Thymus (tissue), 11 donors: ENCODE data around the gene PPP3CA. TPM values are rescaled to one million over a fixed set of nuclear protein-coding genes. Genes with fewer than 3 reads are reported as not detected.
A peak's percentile ranks its signal among the peaks of the same experiment; 100 is the strongest.

Source experiments
- DNase-seq, 9 donors: peaks; one replicate each; pipeline ENCODE4 v3.0.0-alpha.2; 2013; ENCODE audit warnings: low spot score in 9 of 9, low read depth in 6 of 9, missing footprints in 1 of 9
- H3K27ac ChIP-seq, 2 donors: one replicate each; pipeline ENCODE4 v1.5.1; 2013; ENCODE audit warnings: control low read depth in 1 of 2, low read depth in 1 of 2, low read length in 1 of 2, mild to moderate bottlenecking in 1 of 2, moderate library complexity in 1 of 2
- H3K27me3 ChIP-seq, 2 donors: one replicate each; pipeline ENCODE4 v1.5.1; 2013; ENCODE audit warnings: low read length in 1 of 2; ENCODE audit not compliant: control insufficient read depth in 2 of 2, insufficient read depth in 1 of 2
- H3K36me3 ChIP-seq, 2 donors: one replicate each; pipeline ENCODE4 v1.5.1; 2013; ENCODE audit warnings: low read length in 1 of 2, mild to moderate bottlenecking in 1 of 2, moderate library complexity in 1 of 2; ENCODE audit not compliant: control insufficient read depth in 2 of 2, insufficient read depth in 2 of 2
- H3K4me1 ChIP-seq, 2 donors: one replicate each; pipeline ENCODE4 v1.5.1; 2013; ENCODE audit warnings: low read length in 2 of 2; ENCODE audit not compliant: control insufficient read depth in 2 of 2, insufficient read depth in 2 of 2
- H3K4me3 ChIP-seq, 2 donors: one replicate each; pipeline ENCODE4 v1.5.1; 2013; ENCODE audit warnings: low read length in 2 of 2, control low read depth in 1 of 2, mild to moderate bottlenecking in 1 of 2
- H3K9me3 ChIP-seq, 2 donors: one replicate each; pipeline ENCODE4 v1.5.1; 2013; ENCODE audit warnings: low read length in 1 of 2, mild to moderate bottlenecking in 1 of 2; ENCODE audit not compliant: control insufficient read depth in 2 of 2, insufficient read depth in 1 of 2
- WGBS: extraction: QIAGEN DNeasy Blood & Tissue Kit; methylation state at CpG from one replicate; pipeline ENCODE4 v1.1.7; 2013; 5-methylcytosine and 5-hydroxymethylcytosine counted together
- polyA plus RNA-seq: library from polyadenylated mRNA; stranded (reverse); fragments of 200-250 nt; gene quantifications from one replicate; pipeline ENCODE4 v1.2.3, GENCODE V29; 2013
- total RNA-seq: library from RNA; stranded (reverse); fragments of 120-200 nt; gene quantifications from one replicate; pipeline ENCODE4 v1.2.4, GENCODE V29; 2013
- donor health status: healthy.

The PPP3CA gene
- total and polyA plus RNA-seq, 2 donors = 12.9 to 17.3 TPM

DNA sequence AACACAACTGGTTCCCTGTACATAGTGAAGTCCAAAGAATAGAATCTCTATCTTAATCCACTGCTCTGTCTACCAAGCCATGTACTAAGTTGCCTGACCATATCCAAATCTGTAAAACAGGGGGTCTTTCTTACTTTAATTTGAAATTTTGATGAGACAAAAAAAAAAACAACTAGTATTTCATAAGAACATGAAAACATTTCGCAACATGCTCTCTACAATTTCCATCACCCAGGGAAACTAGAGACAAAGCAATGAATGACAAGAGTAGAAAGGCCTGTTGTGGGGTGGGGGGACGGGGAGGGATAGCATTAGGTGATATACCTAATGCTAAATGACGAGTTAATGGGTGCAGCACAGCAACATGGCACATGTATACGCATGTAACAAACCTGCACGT is 279.9 kb downstream of the PPP3CA start:
- Histone ChIP-seq H3K4me1 (no peaks in the 10 kb centered on the region), H3K36me3 (no peaks in the 10 kb centered on the region), H3K9me3 (no peaks in the 10 kb centered on the region), H3K27me3 (no peaks in the 10 kb centered on the region), H3K4me3 (no peak overlapping the region), H3K27ac (no peak overlapping the region)
- DNase-seq = no peak
- WGBS = 95% methylated on average over 5 of the region's 5 CpGs

- no peak for DNase-seq
- no peaks in the 10 kb centered on the region for H3K27me3 ChIP-seq
- no peak overlapping the region for H3K4me3 ChIP-seq
- no peaks in the 10 kb centered on the region for H3K36me3 ChIP-seq
- H3K4me1 ChIP-seq = no peaks in the 10 kb centered on the region
- H3K27ac ChIP-seq = no peak overlapping the region
- 93% methylated on average over 6 of the region's 6 CpGs for WGBS
- no peaks in the 10 kb centered on the region for H3K9me3 ChIP-seq
Observed at GRCh38 chr4:101066626-101067170, 280.6 kb downstream of the PPP3CA start.

DNA sequence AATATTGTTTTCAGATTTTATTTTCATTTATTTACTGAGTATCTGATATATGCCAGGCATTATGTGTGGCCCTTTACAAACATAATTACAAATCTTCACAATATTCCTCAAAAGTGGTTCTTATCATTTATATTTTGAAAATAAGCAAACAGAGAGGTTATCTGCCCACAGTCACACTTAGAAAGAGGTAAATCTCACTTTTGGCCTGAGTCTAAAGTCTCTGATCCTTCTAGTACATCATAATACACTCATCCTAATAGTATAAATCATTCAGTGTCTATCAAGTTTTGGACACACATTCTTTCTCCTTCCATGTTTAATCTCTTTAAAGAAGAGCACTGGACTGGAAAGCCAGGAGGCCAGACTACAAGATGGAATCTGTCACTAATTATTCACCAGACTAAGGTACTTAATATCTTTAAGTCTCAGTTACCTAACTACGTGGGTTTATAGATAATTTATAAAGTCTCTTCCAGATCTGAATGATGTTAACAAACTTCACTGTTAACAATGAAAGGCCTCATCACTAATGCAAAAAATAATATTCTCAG is 281.3 kb downstream of the PPP3CA start:
- H3K36me3 ChIP-seq = no peaks in the 10 kb centered on the region
- DNase-seq = no peak
- H3K9me3 ChIP-seq = no peaks in the 10 kb centered on the region
- no peak overlapping the region for H3K4me3 ChIP-seq
- WGBS = 98% methylated on average over 1 of the region's 1 CpG
- no peak overlapping the region for H3K27ac ChIP-seq
- H3K4me1 ChIP-seq = no peaks in the 10 kb centered on the region
- no peaks in the 10 kb centered on the region for H3K27me3 ChIP-seq

GRCh38 chr4:101065346-101065745 is 282.0 kb downstream of the PPP3CA start:
- Histone ChIP-seq H3K36me3 (no peaks in the 10 kb centered on the region), H3K27ac (no peak overlapping the region), H3K27me3 (no peaks in the 10 kb centered on the region), H3K4me3 (no peak overlapping the region), H3K9me3 (no peaks in the 10 kb centered on the region), H3K4me1 (no peaks in the 10 kb centered on the region)
- peak in 1 of 9 donors; percentile 3 for DNase-seq
- 51% methylated on average over 1 of the region's 1 CpG for WGBS

DNA sequence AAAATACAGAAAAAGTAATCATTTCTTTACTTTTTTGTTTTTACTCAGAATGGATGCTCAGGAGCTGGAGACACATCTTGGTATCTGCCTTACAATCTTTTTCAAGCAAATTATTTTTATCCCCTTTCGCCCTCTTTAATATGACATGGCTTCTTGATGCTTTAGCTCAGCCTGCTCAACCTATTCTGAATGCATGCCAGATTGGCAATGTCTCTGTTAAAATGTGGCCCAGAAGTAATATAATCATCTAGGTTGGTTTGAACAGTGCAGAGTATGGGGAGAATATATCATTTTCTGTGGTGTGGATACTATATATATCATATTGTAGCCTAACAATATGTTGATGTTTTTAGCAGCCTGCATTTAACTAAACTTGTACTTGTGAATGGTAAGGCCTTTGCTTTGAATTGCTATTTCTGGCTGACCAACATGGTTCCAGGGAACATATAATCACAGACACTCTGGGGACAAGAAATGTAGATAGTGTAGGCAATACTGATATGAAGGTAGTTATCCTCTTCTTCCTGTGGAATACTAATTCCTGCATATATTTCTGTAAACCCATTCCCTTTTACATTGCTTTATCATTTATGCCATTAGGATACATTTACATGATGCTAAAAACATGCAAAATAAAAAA is 282.7 kb downstream of the PPP3CA start:
- Histone ChIP-seq H3K4me1 (no peaks in the 10 kb centered on the region), H3K4me3 (no peak overlapping the region), H3K36me3 (no peaks in the 10 kb centered on the region), H3K9me3 (no peaks in the 10 kb centered on the region), H3K27me3 (no peaks in the 10 kb centered on the region), H3K27ac (no peak overlapping the region)
- DNase-seq = no peak
- 99% methylated on average over 1 of the region's 1 CpG for WGBS

DNA sequence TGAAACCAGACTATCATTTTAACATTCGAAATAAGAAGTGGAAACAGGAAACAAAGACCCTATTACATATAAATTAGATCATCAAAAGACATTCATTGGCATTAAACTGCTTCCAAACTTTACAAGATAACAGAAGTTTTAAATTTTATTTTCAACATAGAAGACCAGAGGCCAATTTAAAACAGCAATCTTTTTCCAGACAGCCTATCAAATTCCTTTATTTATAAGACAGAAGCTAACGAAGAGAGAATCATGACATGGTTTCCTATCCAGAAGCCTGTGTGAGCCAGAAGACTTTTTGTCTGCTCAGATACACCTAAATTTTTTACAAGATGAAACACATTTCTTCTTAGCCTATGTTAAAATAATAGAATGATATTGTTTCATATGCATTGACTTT is 291.9 kb downstream of the PPP3CA start:
- no peak overlapping the region for H3K27ac ChIP-seq
- WGBS = 91% methylated on average over 2 of the region's 2 CpGs

GRCh38 chr4:101050837-101051205 is 296.5 kb downstream of the PPP3CA start:
- Histone ChIP-seq H3K27ac (no peak overlapping the region), H3K4me3 (no peak overlapping the region), H3K4me1 (no peaks in the 10 kb centered on the region), H3K27me3 (no peaks in the 10 kb centered on the region), H3K36me3 (no peaks in the 10 kb centered on the region), H3K9me3 (no peaks in the 10 kb centered on the region)
- no peak for DNase-seq
- WGBS = 98% methylated on average over 2 of the region's 2 CpGs

More for the DNA sequence above, 291.9 kb downstream of the PPP3CA start:
- Histone ChIP-seq H3K36me3 (no peaks in the 10 kb centered on the region), H3K4me1 (no peaks in the 10 kb centered on the region), H3K4me3 (no peak overlapping the region), H3K9me3 (no peaks in the 10 kb centered on the region), H3K27me3 (no peaks in the 10 kb centered on the region)
- DNase-seq = no peak

GRCh38 chr4:101050088-101050836 is 297.1 kb downstream of the PPP3CA start:
- H3K36me3 ChIP-seq = no peaks in the 10 kb centered on the region
- no peak overlapping the region for H3K4me3 ChIP-seq
- no peaks in the 10 kb centered on the region for H3K9me3 ChIP-seq

DNA sequence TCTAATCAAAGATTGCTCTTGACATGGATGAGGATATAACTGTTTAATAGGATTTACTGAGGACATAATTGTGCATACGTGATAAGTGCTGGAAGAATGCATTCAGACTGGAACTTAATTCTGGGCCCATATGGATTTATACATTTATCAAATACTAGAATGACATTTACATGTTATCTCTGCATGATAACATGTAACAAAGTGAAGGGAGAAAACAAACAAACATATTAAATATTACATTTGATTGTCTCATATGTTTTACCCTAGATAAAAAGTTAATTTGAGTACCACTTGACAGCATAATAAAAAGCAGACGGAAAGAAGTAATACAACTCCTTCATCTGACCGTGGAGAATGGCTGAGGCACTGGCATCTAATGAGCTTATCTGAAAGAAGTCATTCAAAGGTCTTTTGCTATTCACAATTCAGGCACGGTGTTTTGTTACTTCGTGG is 297.8 kb downstream of the PPP3CA start:
- H3K27ac ChIP-seq = no peak overlapping the region
- DNase-seq = no peak
- no peaks in the 10 kb centered on the region for H3K27me3 ChIP-seq
- no peak overlapping the region for H3K4me3 ChIP-seq
- H3K9me3 ChIP-seq = no peaks in the 10 kb centered on the region
- no peaks in the 10 kb centered on the region for H3K36me3 ChIP-seq
- WGBS = 98% methylated on average over 5 of the region's 5 CpGs
- H3K4me1 ChIP-seq = no peaks in the 10 kb centered on the region

More at GRCh38 chr4:101050088-101050836, 297.1 kb downstream of the PPP3CA start:
- H3K27me3 ChIP-seq = no peaks in the 10 kb centered on the region
- 97% methylated on average over 6 of the region's 6 CpGs for WGBS
- H3K4me1 ChIP-seq = no peaks in the 10 kb centered on the region
- no peak for DNase-seq
- H3K27ac ChIP-seq = no peak overlapping the region
